Mesothelial cell of epicardium (in vitro differentiated cells): Measurements from ENCODE around the gene SMR3A. TPM values are rescaled to one million over a fixed set of nuclear protein-coding genes. Genes with fewer than 3 reads are reported as not detected.

Source experiments
- DNase-seq, 2 experiments: peaks; one replicate each; pipeline ENCODE4 v3.0.0; 2021; ENCODE audit warnings: low spot score in 2 of 2; ENCODE audit not compliant: unreplicated experiment in 2 of 2
- H3K27ac Mint-ChIP-seq: 2 replicates; pipeline ENCODE4 v1.8.0; 2021; ENCODE audit warnings: mixed read lengths
- H3K27me3 Mint-ChIP-seq: 2 replicates; pipeline ENCODE4 v1.8.0; 2021; ENCODE audit warnings: low read depth, mixed read lengths
- H3K36me3 Mint-ChIP-seq: 2 replicates; pipeline ENCODE4 v1.8.0; 2021; ENCODE audit warnings: mixed read lengths
- H3K4me1 Mint-ChIP-seq: 2 replicates; pipeline ENCODE4 v1.8.0; 2021; ENCODE audit warnings: mixed read lengths
- H3K4me3 Mint-ChIP-seq: 2 replicates; pipeline ENCODE4 v1.8.0; 2021; ENCODE audit warnings: mild to moderate bottlenecking, moderate library complexity, mixed read lengths
- H3K9me3 Mint-ChIP-seq: 2 replicates; pipeline ENCODE4 v1.8.0; 2021; ENCODE audit warnings: mixed read lengths
- total RNA-seq: library from RNA; stranded (reverse); gene quantifications from 3 replicates; pipeline ENCODE4 v1.2.1, GENCODE V29; 2021
- TF ChIP-seq, protein P1 (sequence below): fragments of 200-600 bp; sonication (generic); IDR thresholded peaks from one replicate; pipeline ENCODE4 v1.5.0; 2021; ENCODE audit warnings: antibody characterized with exemption; ENCODE audit not compliant: unreplicated experiment

SMR3A gene
- total RNA-seq, 1 donor from 2014 or later, result not detected

DNA sequence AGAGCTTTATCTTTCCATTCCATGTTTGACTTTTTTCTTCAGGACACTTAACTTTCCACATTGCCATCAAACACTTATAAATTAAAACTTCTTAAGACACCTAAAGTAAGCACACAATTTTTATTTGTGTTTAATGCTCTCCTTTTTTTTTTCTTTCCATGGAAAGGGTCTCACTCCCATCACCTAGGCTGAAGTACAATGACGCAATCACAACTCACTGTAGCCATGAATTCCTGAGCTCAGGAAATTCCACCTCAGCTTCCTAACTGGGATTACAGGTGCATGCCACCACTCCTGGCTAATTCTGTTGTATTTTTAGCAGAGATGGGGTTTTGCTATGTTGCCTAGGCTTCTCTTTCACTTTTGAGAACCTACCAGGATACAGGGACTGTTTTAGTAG is 7.3 kb downstream of the SMR3A start:
- no peak for DNase-seq
- H3K27me3 Mint-ChIP-seq, result peaks cover 3% of the 10 kb centered on the region
- H3K27ac Mint-ChIP-seq, result no peak overlapping the region
- TF ChIP-seq, protein P1, sequence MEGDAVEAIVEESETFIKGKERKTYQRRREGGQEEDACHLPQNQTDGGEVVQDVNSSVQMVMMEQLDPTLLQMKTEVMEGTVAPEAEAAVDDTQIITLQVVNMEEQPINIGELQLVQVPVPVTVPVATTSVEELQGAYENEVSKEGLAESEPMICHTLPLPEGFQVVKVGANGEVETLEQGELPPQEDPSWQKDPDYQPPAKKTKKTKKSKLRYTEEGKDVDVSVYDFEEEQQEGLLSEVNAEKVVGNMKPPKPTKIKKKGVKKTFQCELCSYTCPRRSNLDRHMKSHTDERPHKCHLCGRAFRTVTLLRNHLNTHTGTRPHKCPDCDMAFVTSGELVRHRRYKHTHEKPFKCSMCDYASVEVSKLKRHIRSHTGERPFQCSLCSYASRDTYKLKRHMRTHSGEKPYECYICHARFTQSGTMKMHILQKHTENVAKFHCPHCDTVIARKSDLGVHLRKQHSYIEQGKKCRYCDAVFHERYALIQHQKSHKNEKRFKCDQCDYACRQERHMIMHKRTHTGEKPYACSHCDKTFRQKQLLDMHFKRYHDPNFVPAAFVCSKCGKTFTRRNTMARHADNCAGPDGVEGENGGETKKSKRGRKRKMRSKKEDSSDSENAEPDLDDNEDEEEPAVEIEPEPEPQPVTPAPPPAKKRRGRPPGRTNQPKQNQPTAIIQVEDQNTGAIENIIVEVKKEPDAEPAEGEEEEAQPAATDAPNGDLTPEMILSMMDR, result no peak
- H3K9me3 Mint-ChIP-seq, result peaks cover 3% of the 10 kb centered on the region
- H3K36me3 Mint-ChIP-seq, result no peaks in the 10 kb centered on the region
- H3K4me3 Mint-ChIP-seq, result no peak overlapping the region
- H3K4me1 Mint-ChIP-seq, result peaks cover 8% of the 10 kb centered on the region

DNA sequence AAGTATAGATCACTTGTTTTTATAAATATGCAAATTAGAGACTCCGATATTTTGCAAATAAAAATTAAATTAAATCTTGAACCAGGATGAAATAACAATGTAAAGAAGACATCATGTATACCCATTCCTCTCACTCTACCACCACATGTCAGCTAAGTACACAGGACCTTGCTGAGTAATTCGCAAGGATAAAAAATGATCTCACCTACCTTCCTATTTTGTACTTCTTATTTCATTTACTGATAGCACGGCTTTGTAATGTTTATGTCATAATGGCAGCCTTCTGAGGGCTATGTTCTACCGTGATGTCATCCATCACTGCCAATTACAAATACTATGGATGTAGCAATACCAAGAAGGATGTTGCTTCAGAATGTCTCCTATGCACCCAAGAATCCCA is 11.4 kb downstream of the SMR3A start:
- Mint-ChIP-seq H3K4me3 (no peak overlapping the region), H3K36me3 (no peaks in the 10 kb centered on the region), H3K27ac (no peak overlapping the region), H3K27me3 (peaks cover under 1% of the 10 kb centered on the region), H3K9me3 (peaks cover 14% of the 10 kb centered on the region), H3K4me1 (no peaks in the 10 kb centered on the region)
- DNase-seq, result no peak
- TF ChIP-seq, protein P1, result no peak

DNA sequence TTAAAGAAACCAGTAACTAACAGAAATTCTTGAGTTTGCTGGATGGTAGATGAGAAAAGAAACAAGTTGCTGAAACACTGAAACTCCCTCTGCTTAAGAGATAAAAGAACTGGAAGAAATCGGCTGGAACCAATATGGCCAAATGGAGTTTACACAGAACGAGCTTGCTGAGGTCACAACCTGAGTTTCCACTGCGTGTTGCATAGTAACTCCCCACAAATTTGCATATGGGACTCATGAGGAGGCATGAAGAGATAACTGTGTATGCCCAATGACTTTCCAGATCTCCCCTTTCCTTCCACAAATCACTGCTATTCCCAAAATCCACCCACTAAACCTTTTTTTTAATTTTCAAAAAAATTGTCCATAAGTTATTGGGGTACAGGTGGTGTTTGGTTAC is 12.2 kb downstream of the SMR3A start:
- H3K27me3 Mint-ChIP-seq, result no peaks in the 10 kb centered on the region
- H3K27ac Mint-ChIP-seq, result no peak overlapping the region
- no peaks in the 10 kb centered on the region for H3K36me3 Mint-ChIP-seq
- no peak overlapping the region for H3K4me3 Mint-ChIP-seq
- peaks cover 14% of the 10 kb centered on the region for H3K9me3 Mint-ChIP-seq
- TF ChIP-seq, protein P1, result no peak
- DNase-seq, result no peak
- no peaks in the 10 kb centered on the region for H3K4me1 Mint-ChIP-seq

DNA sequence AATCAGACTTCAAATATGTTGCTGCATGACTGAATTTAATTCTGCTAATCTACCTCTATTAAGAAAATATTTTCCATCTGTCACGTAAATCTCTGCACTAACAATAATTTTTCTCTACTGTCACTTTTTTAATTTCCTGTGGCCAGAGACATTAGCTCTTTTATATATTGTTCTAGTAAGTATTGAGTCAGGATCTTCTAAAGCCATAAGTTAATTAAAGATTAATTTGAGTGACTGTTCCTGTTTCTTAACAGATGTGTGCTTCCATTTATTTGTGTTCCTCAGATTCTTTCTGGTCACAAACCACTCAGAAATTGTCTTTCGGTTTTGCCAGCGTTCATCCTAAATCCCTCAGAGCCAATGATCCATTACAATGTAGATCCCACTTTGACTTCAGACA is 20.0 kb downstream of the SMR3A start:
- Mint-ChIP-seq H3K27ac (no peak overlapping the region), H3K9me3 (no peaks in the 10 kb centered on the region), H3K4me3 (no peak overlapping the region), H3K36me3 (no peaks in the 10 kb centered on the region), H3K27me3 (no peaks in the 10 kb centered on the region), H3K4me1 (peaks cover 3% of the 10 kb centered on the region)
- TF ChIP-seq, protein P1, result no peak
- no peak for DNase-seq

DNA sequence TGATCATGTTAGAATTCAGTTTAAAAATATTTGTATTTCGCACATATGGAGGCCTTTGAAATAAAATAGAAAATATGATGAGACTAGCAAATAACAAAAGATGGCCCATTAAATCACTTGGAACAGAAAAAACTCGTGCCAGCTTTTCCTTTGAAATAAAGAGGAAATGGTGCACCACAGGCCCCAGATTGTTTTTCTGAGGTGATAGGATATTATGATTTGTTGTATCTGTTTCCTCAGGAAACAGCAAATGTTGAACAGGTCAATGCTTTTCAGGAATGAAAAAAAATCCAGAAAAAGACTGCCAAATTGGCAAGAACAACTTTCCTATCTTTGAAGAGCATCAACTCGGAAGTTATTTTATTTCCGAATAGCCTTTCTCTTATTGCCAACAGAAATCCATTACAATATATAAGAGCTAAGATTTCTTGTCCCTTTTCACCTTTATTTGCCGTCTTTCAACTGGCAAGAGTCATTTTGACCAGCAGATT is 22.2 kb downstream of the SMR3A start, which contains the start of gene SMR3B:
TSS of gene SMR3B (plus strand) at position 441 of the 491 bp plus-strand sequence. CDS start 1,380 bp downstream, outside the sequence.
- DNase-seq, result no peak
- Mint-ChIP-seq H3K4me3 (no peak within 1 kb of the TSS), H3K27me3 (no peaks in the 10 kb centered on the region), H3K27ac (no peak within 1 kb of the TSS), H3K4me1 (peaks cover 3% of the 10 kb centered on the region), H3K9me3 (no peaks in the 10 kb centered on the region), H3K36me3 (no peaks in the 10 kb centered on the region)
- TF ChIP-seq, protein P1, result no peak
